Hematopoietic multipotent progenitor cell treated with erythropoietin and hydrocortisone succinate and interleukin-3 and kit ligand, for 8 days (in vitro differentiated cells): ENCODE results near the gene TMEM101.
"Not testable (repeated sequence)": the region's sequence is repeated elsewhere in the genome, so short reads cannot be mapped to it uniquely, and the experiment has no call there.

Experiments
- DNase-seq: peaks from one replicate; pipeline ENCODE4 v3.0.0-alpha.2; 2015

The TMEM101 gene

DNA sequence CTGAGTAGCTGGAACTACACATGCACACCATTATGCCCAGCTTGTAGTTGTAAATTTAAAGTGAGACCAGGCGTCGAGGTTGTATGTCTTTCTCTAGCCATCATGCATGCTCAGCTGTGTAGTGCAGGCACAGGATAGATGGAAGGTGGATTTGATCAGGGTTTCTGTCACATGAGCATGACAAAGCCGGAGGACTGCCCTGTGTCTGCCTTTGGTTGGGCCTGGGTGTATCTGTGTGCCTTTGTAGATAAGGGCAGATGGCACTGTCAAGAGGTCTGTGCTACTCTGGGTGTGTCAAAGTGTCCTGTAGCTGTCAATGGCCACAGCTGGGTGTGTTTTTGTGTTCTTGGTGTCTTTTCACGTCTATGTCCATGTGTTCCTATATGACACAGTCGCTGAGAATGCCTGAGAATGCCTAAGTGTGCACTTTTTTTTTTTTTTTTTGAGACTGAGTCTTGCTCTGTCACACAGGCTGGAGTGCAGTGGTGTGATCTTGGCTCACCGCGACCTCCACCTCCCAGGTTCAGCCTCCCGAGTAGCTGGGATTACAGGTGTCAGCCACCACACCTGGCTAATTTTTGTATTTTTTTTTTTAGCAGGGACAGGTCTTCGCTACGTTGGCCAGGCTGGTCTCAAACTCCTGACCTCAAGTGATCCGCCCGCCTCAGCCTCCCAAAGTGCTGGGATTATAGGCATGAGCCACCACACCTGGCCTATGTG is 14.5 kb downstream of the TMEM101 start:
- peak; percentile 98 for DNase-seq

DNA sequence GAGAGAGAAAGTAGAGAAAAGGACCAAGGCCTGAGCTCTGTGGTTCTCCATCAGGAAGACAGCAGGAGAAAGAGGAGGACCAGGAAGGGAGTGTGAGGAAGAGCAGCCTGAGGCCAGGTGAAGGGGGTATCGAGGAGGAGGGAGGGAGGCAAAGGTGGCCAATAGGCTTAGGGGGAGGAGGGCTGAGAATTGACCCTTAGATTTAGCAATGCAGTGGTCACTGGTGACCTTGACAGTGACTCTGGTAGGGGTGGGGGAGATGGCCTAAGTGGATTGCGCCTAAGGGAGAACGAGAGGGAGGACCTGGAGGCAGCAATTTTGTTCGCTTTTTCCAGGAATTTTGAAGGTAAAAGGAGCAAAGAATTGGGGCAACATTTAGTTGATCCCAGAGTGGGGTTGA is 15.7 kb downstream of the TMEM101 start:
- DNase-seq = no peak

DNA sequence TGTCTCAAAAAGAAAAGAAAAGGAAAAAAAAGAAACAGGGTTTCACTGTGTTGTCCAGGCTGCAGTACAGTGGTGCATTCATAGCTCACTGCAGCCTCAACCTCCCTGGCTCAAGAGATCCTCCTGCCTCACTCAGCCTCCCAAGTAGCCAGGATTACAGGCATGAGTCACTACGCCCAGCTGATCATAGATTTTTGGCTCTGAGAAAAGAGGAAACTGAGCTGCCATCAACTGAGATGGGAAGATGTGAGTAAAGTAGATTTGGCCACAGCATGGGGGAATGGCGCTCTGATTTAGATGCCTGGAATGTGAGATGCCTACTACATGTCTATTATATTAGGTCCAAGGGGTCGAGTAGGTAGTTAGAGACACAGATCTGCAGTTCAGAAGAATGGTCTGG is 16.2 kb downstream of the TMEM101 start:
- DNase-seq = no peak

DNA sequence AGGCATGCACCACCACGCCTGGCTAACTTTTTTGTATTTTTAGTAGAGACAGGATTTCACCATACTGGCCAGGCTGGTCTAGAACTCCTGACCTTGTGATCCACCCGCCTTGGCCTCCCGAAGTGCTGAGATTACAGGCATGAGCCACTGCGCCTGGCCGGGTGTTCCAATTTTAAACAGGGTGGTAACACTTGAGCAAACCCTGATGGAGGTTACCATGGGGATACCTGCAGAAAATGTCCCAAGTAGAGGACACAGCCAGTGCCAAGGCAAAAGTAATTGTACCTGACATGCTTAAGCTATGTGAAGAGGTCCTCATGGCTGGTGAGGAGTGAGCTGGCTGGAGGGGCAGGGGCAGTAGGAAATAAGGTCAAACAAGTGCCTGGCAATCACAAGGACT is 17.6 kb downstream of the TMEM101 start:
- DNase-seq = not testable (repeated sequence)

DNA sequence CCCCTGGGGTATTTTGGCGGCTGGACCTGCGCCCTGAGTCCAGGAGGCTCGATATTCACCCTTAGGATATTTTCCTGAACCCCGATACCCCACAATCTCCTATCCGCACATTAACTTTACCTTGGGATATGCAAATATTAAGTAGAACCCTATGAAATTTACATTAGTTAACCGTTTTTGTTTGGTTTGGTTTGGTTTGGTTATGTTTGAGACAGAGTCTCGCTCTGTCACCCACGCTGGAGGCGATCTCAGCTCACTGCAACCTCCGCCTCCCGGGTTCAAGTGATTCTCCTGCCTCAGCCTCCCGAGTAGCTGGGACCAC is 19.7 kb downstream of the TMEM101 start:
- DNase-seq = no peak

DNA sequence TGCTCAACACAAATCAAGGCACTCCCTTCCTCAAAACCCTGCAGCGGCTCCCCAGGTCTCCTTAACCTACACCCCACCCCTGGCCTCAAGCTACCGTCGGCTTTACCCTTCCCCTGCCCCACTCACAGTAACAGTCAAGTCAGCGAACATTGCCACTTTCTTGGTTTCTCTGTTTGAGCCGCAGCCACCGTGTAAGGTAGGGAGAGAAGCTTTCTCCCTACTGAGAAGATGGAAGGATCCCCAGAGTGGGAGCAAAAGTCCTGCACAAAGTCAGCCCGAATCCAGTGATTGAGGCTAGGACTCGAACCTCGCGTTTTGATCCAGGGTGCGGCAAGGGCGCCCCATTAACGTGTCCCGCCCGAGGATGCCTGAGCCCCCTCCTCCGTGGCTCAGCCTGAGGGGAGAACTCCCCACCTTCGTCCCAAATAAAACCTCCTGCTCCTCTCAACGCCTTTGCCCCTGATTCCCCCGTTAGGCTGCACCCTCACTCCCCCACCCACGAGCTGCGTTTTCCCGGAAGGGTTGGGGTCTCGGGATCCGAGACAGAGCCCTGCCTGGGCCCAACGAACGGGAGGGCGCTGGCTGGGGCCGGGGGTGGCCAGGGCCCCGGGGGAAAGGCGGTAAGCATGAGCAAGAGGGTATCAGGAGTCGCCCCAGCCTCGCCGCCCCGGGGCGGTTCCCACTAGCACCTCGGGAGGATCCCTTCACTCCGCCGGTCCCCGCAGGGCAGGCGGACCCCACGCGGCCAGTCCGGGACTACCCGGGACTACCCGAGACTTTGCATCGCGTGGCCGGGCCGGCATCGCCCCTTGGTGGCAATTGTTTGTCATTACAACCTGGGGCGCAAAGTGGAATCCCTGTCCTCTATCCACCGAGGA is 20.3 kb downstream of the TMEM101 start:
- DNase-seq = peak; percentile 56

DNA sequence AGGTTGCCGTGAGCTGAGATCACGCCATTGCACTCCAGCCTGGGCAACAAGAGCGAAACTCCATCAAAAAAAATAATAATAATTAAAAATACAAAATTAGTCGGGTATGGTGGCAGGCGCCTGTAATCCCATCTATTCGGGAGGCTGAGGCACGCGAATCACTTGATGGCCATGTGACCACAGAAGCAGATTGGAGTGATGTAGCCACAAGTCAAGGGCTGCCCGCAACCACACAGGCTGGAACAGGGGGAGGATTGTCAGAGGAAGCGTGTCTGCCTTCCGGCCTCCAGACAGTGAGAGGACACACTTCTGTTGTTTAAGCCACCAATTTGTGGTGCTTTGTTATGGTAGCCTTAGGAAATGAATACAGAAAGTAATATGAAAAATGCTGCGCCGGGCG is 22.1 kb downstream of the TMEM101 start:
- DNase-seq = no peak

DNA sequence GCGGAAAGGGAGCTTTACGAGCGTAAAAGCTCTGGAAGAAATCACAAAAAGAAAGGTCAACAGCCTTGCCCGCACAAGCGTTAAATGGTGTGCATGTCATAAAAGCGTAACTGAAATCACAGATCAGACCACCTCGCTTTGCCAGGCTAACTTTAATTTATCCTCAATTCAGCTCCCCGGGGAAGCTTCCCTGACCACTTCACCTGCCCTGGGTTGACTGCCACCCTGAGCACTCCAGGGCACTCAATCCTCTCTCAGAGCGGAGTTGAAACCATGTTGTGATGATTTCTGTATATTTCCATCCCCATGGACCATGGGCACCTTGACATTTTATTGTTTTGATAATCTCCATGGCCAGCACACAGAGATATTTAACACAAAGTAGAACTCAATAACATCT is 26.5 kb downstream of the TMEM101 start:
- DNase-seq = no peak

DNA sequence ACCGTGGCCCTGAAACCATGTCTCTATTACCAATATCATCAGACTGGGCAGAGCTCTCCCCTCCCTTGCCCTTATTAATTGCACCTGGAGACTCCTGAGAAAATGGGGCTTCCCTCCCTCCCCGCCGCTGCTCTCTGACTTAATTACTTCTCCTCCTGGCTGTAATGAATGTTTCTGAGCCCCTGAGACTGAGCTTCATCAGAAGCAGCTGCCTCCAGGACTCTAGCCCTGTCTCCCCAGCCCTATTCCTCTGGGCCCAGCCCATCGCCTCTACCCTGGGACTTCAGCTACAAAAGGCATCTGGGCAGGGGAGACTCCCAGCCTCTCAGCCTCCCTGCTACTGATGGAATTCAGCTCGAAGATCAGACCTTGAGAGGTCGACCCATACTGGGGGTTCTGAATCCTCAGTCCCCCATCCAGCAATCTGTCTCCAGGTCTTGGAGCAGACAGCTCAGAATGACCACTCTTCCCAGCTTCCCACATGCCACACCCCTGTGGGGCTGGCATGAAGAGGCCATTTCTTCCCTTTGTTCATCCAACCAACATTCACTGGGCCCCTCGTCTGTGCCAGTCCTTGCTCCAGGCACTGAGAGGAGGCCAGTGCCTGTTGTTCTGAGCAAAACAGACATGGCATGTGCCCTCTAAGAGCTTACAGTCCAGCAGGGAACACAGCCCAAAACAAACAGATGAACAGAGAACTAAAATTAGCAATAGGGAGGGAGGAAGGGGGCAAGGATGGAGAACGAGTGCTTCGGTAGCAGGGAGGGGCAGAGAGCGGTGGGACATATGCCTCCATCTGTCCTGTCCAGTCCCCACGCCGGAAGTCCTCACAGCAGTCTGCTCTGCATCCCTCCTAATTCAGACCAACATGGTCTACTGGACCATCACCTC is 27.4 kb downstream of the TMEM101 start:
- no peak for DNase-seq

DNA sequence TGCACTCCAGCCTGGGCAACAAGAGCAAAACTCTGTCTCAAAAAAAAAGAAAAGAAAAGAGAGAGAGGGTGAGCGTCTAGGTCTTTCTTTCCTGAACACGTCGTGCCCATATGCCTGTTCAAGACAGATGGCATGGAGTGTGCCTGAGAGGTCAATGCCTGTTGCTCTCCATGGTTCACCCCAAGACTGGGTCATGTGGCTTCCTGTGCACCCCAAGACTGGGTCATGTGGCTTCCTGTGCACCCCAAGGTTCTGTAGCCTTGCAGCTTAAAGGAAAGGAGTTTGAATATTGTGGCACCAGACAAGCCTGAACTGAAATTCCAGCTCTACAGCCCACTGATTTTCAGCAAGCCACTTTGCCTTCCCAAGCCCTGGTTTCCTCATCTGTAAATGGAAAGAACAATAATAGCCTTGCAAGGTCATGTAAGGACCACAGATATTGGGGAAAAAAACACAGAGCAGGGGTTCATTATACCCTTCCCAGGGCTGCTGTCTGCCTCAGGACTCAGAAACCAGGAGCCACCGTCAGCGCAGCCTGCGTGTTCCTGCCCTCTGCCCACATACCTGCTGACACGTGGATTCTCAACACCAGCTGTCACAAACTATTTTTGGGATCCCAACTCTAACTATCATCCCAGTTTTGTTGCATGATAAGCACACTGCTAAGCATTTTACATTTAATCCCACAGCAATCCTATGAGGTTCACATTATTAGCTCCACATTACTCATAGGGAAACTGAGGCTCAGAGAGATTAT is 28.4 kb downstream of the TMEM101 start:
- no peak for DNase-seq

DNA sequence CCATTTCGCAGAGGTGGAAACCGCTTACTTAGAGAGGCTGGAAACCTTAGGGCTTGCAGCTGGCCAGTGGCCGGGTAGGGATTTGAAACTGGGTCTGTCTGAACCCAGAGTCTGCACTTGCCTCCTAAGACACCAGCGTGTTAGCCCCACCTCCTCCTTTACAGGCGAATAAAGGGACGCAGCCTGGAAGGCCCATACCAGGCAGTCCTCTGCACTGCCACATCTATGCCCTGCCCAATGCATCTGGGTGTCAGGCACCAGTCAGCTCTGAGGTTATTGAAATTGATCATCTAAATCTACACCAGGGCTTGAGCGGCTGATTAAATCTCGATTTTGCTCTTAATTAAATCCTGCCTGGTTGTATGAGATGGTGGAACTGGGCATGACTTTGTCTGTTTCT is 30.2 kb downstream of the TMEM101 start:
- DNase-seq = no peak

DNA sequence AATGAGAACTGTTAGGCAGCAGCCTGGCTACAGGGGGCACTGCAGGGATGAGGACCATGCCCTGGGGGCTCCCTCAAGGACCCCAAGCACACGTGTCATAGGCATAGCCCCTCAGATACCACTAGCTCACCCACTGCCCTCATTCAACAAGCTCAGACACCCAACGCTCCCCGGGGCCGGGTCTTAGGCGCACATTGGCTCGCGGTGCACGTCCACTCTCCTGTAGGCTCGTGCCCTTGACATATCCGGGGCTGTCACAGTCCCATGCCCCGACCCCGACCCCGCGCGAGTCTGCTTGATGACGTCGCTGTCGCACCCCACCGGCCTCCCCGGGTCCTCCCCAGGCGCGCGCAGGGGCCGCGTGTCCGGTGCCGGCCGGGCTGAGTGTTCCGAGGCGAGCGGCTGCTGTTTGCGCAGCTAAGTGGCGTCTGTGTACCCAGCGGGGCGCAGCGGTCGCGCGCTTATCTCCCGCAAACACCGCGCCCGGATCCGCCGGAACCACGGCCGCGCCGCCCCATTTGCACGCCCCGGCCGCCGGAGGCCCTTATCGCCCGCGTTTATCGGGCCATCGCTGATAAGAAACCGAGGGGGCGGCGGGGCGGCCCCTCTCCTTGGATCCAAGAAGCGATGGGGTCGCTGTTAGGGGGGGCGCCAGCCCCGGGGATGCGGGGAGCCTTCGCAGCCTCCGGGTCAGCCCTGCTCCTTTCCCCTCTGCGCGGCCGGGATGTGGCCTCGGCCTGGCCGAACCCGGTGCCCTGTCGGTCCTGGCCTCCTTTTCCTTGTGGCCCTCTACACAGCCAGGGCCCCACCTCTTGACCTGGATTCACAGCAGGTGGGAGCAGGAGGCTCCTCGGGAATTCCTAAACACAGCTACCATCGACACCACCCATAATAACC is 31.0 kb downstream of the TMEM101 start:
- DNase-seq = no peak

DNA sequence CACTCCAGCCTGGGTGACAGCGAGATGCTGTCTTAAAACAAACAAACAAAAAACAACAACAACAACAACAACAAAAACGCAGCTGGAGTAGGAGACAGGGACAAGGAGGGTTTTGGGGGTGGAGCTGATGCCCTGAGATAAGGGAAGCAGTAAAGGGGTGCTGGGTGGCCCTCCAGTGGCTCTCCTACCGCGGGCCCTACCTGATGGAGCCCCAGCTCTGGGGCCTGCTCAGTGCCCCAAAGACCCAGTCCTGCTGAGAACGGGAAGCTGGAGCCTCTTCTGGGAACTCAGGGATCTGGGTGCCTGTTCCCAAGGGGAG is 31.6 kb downstream of the TMEM101 start:
- DNase-seq = no peak

DNA sequence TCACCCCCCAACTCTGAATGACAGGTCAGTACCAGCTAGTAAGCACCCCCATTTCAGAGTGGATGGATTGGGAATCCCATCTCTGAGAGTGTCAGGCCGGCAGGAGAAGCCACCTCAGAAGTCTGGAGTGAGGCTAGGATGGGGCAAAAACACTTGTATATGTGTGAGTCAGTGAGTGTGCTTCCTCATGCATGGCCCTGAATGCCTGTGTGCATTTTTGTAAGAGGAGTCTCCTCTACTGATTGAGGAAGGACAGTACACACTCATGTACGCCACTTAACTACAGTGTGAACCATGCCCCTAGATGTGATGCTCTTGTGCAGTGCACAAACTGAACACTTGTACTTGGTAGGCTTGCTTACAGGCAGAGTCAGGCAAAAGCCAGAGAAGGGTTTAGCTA is 32.6 kb downstream of the TMEM101 start:
- no peak for DNase-seq

DNA sequence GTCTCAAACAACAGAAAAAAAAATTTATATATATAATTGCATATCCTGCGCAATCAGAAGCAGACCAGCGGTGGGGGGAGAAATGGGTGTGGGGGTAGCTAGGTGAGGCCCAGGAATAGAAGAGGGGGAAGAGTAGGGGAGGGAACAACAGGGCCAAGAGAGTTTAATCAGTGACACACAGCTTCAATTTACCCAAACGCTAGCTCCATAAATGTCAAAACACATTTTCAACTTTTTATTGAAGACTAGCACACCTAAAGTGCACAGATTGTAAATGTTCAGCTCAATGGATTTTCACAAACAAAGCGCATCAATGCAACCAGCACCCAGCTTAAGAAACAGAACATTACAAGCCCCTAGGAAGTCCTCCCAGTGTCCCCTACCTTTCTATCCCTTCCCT is 35.1 kb downstream of the TMEM101 start:
- DNase-seq = no peak

DNA sequence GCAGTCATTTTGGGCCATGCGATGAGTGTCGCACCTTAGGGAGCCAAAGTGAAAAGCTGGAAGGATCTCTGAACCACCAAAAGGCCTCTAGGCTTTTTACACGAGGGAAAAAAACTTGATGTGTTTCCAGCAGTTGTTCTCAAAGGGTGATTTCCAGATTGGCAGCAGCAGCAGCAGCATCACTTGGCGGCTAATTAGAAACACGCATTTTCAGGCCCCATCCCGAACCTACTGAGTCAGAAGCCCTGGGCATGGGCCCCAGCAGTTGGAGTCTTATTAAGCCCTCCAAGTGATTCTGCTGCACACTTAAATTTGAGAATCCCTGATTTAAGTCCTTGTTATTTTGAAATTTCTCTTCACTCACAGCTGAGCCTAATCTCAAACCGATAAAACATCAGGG is 35.8 kb downstream of the TMEM101 start:
- no peak for DNase-seq

DNA sequence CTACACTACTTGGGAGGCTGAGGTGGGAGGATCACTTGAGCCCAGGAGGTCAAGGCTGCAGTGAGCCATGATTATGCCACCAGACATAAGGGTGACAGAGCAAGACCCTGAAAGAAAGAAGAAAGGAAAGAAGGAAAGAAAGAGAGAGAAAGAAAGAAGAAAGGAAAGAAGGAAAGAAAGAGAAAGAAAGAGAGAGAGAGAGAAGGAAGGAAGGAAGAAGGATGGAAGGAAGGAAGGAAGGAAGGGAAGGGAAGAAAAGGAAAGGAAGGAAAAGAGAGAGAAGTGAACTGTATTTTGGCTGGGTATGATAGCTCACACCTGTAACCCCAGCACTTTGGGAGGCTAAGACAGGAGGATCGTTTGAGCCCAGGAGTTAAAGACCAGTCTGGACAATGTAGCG is 36.7 kb downstream of the TMEM101 start:
- no peak for DNase-seq

DNA sequence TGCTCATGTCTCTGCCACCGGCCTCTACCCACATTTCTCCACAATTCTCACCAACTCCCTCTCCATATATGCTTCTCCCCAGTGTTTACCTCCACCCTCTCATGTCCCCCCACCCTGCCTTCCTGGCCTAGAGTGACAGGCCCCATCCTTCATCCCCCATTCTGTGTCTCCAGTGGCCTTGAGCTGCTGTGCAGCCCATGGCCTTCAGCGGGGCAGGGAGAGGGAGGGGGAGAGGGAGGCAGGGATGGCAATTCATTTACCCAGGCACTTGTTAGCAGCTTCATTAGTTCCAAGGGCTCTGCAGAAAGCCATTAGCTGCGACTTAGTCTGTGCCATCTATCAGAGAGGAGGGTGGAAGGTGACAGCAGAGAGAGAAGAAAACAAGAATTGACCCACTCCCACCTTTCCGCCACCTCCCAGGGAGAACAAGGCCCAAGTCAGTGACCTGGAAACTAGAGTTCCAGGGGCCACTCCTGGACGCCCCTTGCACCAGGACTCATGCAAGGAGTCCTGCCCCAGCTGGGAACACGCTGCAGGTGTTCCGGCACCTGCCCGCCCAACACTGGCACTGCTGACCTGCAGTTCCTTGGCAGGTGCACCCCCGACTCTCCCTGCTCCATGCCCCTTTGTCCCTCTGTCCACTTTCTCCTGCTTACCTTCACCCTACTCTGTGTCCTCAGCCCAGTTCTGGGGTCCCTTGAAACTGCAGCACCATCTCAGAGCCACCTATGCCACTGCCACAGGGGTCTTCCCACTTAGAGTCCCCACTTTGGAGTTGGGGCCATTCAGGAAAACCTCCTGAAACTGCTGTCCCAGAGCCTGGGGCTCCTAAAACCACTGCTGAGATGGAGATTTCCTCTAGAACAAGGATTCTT is 37.6 kb downstream of the TMEM101 start:
- DNase-seq = no peak

DNA sequence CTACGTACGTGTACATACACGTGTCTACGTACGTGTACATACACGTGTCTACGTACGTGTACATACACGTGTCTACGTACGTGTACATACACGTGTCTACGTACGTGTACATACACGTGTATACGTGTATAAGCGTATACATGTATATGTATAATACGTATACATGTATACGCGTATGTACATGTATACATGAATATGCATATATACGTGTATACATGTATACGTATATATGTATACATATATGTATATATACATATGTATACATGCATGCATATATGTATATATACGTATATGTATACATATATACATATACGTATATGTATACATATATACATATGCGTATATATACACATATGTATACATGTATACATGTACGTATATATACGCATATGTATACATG is 38.9 kb downstream of the TMEM101 start:
- no peak for DNase-seq

DNA sequence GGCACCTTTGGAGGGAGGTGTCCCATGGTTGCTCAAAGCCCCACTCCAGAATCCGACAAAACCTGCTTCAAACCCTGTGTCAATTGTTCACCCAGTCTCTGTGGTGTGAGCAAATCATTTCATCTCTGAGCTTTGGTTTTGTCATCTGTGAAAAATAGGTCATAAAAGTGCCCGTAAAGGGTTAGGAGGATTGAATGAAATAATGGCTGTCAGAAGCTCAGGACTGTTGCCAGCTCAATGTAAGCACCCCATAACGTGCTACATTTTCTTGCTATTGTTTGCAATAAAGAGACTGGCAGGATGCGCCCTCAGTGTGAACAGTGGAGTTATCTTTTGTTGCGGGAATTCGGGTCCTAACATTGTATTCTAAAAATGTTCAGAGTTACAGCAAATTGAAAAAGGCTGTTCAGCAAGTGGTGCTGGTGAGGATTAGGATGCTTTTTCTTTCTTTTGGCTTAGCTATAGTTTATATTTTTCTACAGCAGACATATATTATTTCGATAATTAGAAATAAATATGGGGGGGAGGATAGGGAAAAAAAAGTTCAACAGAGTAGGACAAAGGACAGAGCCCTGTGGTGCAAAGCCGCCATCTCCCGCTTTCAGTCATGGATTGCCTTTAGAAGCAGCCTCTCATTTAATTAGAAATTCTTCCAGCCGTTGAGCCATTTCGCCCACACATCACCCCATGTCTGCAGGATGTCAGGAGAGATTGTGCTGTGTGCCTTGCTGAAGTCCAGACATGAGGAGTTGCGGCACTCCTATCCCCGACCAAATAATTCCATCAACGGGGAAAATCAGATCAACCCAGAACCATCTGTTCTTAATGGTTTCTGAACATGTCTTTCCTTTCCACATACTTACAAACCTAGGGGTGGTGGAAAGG is 40.1 kb downstream of the TMEM101 start:
- no peak for DNase-seq
